ENCODE measurements around the gene MME. TPM values are rescaled to one million over a fixed set of nuclear protein-coding genes. Genes with fewer than 3 reads are reported as not detected.

Gene MME
- total RNA-seq, 6 experiments from 2014 or later: 40.3 to 85.5 (median 67.1) TPM

- no peaks in the 10 kb centered on the region for H3K4me1 Mint-ChIP-seq (ENCODE audit: low read depth)
Observed at GRCh38 chr3:155161640-155162292, 81.6 kb downstream of the MME start.

GRCh38 chr3:155164306-155164705, 84.2 kb downstream of the MME start:
- Mint-ChIP-seq H3K9me3 (no peaks in the 10 kb centered on the region), H3K4me3 (no peak overlapping the region), H3K27ac (no peak overlapping the region), H3K27me3 (ENCODE audit: insufficient read depth) (no peaks in the 10 kb centered on the region), H3K4me1 (ENCODE audit: low read depth) (no peaks in the 10 kb centered on the region), H3K36me3 (ENCODE audit: low read depth) (peaks cover 15% of the 10 kb centered on the region)
- TF ChIP-seq CTCF (IDR thresholded peaks at IDR 0.05): no peak
- DNase-seq: no peak

More at GRCh38 chr3:155161640-155162292, 81.6 kb downstream of the MME start:
- no peak for TF ChIP-seq CTCF (IDR thresholded peaks at IDR 0.05)
- Mint-ChIP-seq H3K27me3 (ENCODE audit: insufficient read depth) (no peaks in the 10 kb centered on the region), H3K9me3 (no peaks in the 10 kb centered on the region), H3K27ac (no peak overlapping the region), H3K4me3 (no peak overlapping the region), H3K36me3 (ENCODE audit: low read depth) (no peaks in the 10 kb centered on the region)
- DNase-seq: no peak

GRCh38 chr3:155166441-155166840, 86.3 kb downstream of the MME start:
- Mint-ChIP-seq H3K27ac (no peak overlapping the region), H3K4me1 (ENCODE audit: low read depth) (no peaks in the 10 kb centered on the region), H3K27me3 (ENCODE audit: insufficient read depth) (no peaks in the 10 kb centered on the region), H3K36me3 (ENCODE audit: low read depth) (peaks cover 32% of the 10 kb centered on the region), H3K9me3 (no peaks in the 10 kb centered on the region), H3K4me3 (no peak overlapping the region)
- no peak for TF ChIP-seq CTCF (IDR thresholded peaks at IDR 0.05)
- no peak for DNase-seq

- H3K4me1 Mint-ChIP-seq (ENCODE audit: low read depth): no peaks in the 10 kb centered on the region
- no peak overlapping the region for H3K4me3 Mint-ChIP-seq
- H3K27me3 Mint-ChIP-seq (ENCODE audit: insufficient read depth): no peaks in the 10 kb centered on the region
- H3K36me3 Mint-ChIP-seq (ENCODE audit: low read depth): peaks cover 45% of the 10 kb centered on the region
- H3K27ac Mint-ChIP-seq: no peak overlapping the region
- no peaks in the 10 kb centered on the region for H3K9me3 Mint-ChIP-seq
- no peak for TF ChIP-seq CTCF (IDR thresholded peaks at IDR 0.05)
- DNase-seq: no peak
Observed at GRCh38 chr3:155169197-155169596, 89.1 kb downstream of the MME start.

GRCh38 chr3:155173771-155174170, 93.7 kb downstream of the MME start:
- no peak for TF ChIP-seq CTCF (IDR thresholded peaks at IDR 0.05)
- Mint-ChIP-seq H3K27ac (no peak overlapping the region), H3K9me3 (no peaks in the 10 kb centered on the region), H3K4me1 (ENCODE audit: low read depth) (no peaks in the 10 kb centered on the region), H3K27me3 (ENCODE audit: insufficient read depth) (no peaks in the 10 kb centered on the region), H3K4me3 (no peak overlapping the region), H3K36me3 (ENCODE audit: low read depth) (peaks cover 33% of the 10 kb centered on the region)
- DNase-seq: no peak
